Measurements from ENCODE around the gene NDUFB1. TPM values are rescaled to one million over a fixed set of nuclear protein-coding genes. Genes with fewer than 3 reads are reported as not detected.

The NDUFB1 gene
- total RNA-seq (2016; rRNA removed; fragmentation: Illumina TruSeq; extraction: Trizol) (281 and 308 TPM in 2 replicates), polyA plus RNA-seq (2011; rRNA removed) (161 and 181 TPM in 2 replicates), polyA minus RNA-seq (2011; rRNA and poly(A)+ RNA removed; ENCODE audit: low replicate concordance) (10.0 and 87.1 TPM in 2 replicates), Bru-seq, nascent RNA (percentile 82 among the genes with signal in this experiment), BruChase-seq, experiment 1, labeled RNA remaining after a 6-hour chase (percentile 64 among the genes with signal in this experiment), BruChase-seq, experiment 2, labeled RNA remaining after a 2-hour chase (percentile 61 among the genes with signal in this experiment)
- 148 and 180 TPM in 2 replicates for total RNA-seq (2016; cell fraction: cytosol; rRNA removed; fragmentation: Illumina TruSeq; extraction: Trizol; ENCODE audit: low read depth)
- 301 and 366 TPM in 2 replicates for total RNA-seq (2016; cell fraction: insoluble cytoplasmic fraction; rRNA removed; fragmentation: Illumina TruSeq; extraction: Trizol)
- total RNA-seq (2016; cell fraction: membrane; rRNA removed; fragmentation: Illumina TruSeq; extraction: Trizol) = 205 and 231 TPM in 2 replicates
- 97.1 and 99.3 TPM in 2 replicates for total RNA-seq (2016; cell fraction: nucleus; rRNA removed; fragmentation: Illumina TruSeq; extraction: Trizol)
- polyA plus RNA-seq (2011; cell fraction: cytosol; rRNA removed) = 81.2 and 134 TPM in 2 replicates
- polyA plus RNA-seq (2011; cell fraction: nucleus; rRNA removed) = 34.4 and 63.6 TPM in 2 replicates
- 200 and 215 TPM in 2 replicates for polyA plus RNA-seq (2012)
- polyA plus RNA-seq (2016; cell fraction: cytosol; fragmentation: Illumina TruSeq; extraction: Trizol; ENCODE audit: low read depth) = 129 and 163 TPM in 2 replicates
- 299 and 333 TPM in 2 replicates for polyA plus RNA-seq (2016; cell fraction: insoluble cytoplasmic fraction; fragmentation: Illumina TruSeq; extraction: Trizol; ENCODE audit: low read depth)
- polyA plus RNA-seq (2016; cell fraction: membrane; fragmentation: Illumina TruSeq; extraction: Trizol; ENCODE audit: low read depth) = 160 and 196 TPM in 2 replicates
- polyA plus RNA-seq (2016; cell fraction: nucleus; fragmentation: Illumina TruSeq; extraction: Trizol; ENCODE audit: insufficient read depth, low read depth) = 160 and 173 TPM in 2 replicates
- 6.1 and 9.8 TPM in 2 replicates for polyA minus RNA-seq (2011; cell fraction: cytosol; rRNA and poly(A)+ RNA removed)
- polyA minus RNA-seq (2011; cell fraction: nucleus; rRNA and poly(A)+ RNA removed) = 27.4 and 28.5 TPM in 2 replicates
- long read RNA-seq, experiment 1, transcript NDUFB1-201 (3 exons, 528 nt) = major isoform, 42 of 46 reads
- long read RNA-seq, experiment 1, partial matches to known transcripts = 0 of 46 reads
- long read RNA-seq, experiment 1, other reads (novel, unspliced or antisense) = 0 of 46 reads
- long read RNA-seq, experiment 2, transcript NDUFB1-201 (3 exons, 528 nt) = major isoform, 94 of 106 reads
- long read RNA-seq, experiment 2, transcript NDUFB1-203 (2 exons, 1,333 nt) = minor isoform, 10 of 106 reads
- long read RNA-seq, experiment 2, partial matches to known transcripts = 0 of 106 reads
- long read RNA-seq, experiment 2, other reads (novel, unspliced or antisense) = 2 of 106 reads

- Histone ChIP-seq H3K27me3 (ENCODE audit: control insufficient read depth in 1 of 2, insufficient read depth in 2 of 2, low read length in 2 of 2) (no peaks in the 10 kb centered on the region; a peak in 1 of 5 replicates), H3K4me1 (ENCODE audit: insufficient read depth, low read length) (peaks cover 37% of the 10 kb centered on the region), H2AFZ (ENCODE audit: low read length) (peak within 1 kb of the TSS; percentile 0), H3K4me3 (replicated peaks in 1 of 3; ENCODE audit: insufficient read depth in 1 of 3, low read depth in 2 of 3, low read length in 3 of 3) (peak within 1 kb of the TSS; percentile 89 to 97 (median 90)), H3K9me3 (ENCODE audit: low read length) (no peaks in the 10 kb centered on the region), H3K27ac (ENCODE audit: extremely low read length, insufficient read depth, low read length) (peak within 1 kb of the TSS; percentile 94), H4K20me1 (ENCODE audit: insufficient read depth, low read length) (no peaks in the 10 kb centered on the region), H3K4me2 (ENCODE audit: low read depth, low read length) (peak within 1 kb of the TSS; percentile 88), H3K9ac (ENCODE audit: insufficient read depth, low read depth, low read length) (peak within 1 kb of the TSS; percentile 100), H3K36me3 (replicated peaks in 1 of 2; ENCODE audit: control insufficient read depth in 1 of 2, insufficient read depth in 2 of 2, low read length in 2 of 2) (peaks cover 0 to 1% of the 10 kb centered on the region in 2 experiments; a peak in 3 of 5 replicates), H3K79me2 (ENCODE audit: insufficient read depth, low read length) (peaks cover 24% of the 10 kb centered on the region)
- in situ Hi-C loops (cut with HindIII; ENCODE audit: extremely low pct_ligation_motif_present, low pct_unique_long_range_greater_than_20kb) (no loop called here), intact Hi-C loops (cut with micrococcal nuclease; ENCODE audit: unreplicated experiment) (no loop called here)
- FAIRE-seq = no peak
- ChIA-PET POLR2A (interaction anchor here (0.9 to 3.9 kb wide), 8 partner anchors 9 to 82 kb away, joined by 3 to 93 read pairs (median 6); partner anchors contain the start of genes ATXN3 and TRIP11), CTCF (ENCODE audit: low intra/inter-chr PET ratio, low total read pairs) (no interaction called here)
- DNase-seq (ENCODE audit: low spot score) = peak; percentile 63
- peak; percentile 95 for ATAC-seq
- no TSS peak for BruUV-seq (replicated peaks)
- under 1% methylated on average over 30 of the region's 55 CpGs for WGBS (ENCODE audit: low lambda C conversion rate)
- TF ChIP-seq MNT (IDR thresholded peaks at IDR 0.05) (0 out of 2 replicates have a peak, but pooled peaks have one; percentile 2), KDM4B (CRISPR knock-in tag; IDR thresholded peaks at IDR 0.05) (peak; percentile 65), NFYC (CRISPR knock-in tag; IDR thresholded peaks at IDR 0.05) (no peak), ZNF343 (CRISPR knock-in tag; IDR thresholded peaks at IDR 0.05) (peak; percentile 70; the same call in 1 of the 2 replicates), NKX3-1 (CRISPR knock-in tag; IDR thresholded peaks at IDR 0.05) (no peak; the same call in 1 of the 2 replicates), JUN (CRISPR knock-in tag; IDR thresholded peaks at IDR 0.05) (no peak), ZGPAT (CRISPR knock-in tag; IDR thresholded peaks at IDR 0.05) (peak; percentile 74; the same call in 1 of the 2 replicates), SP5 (CRISPR knock-in tag; IDR thresholded peaks at IDR 0.05; ENCODE audit: borderline replicate concordance, low read depth) (no peak), HNF4G (IDR thresholded peaks at IDR 0.05; ENCODE audit: borderline replicate concordance, low read depth, low read length) (no peak), HNF4G (CRISPR knock-in tag; IDR thresholded peaks at IDR 0.05; ENCODE audit: borderline replicate concordance, low read depth) (no peak), ZNF446 (CRISPR knock-in tag; IDR thresholded peaks at IDR 0.05) (0 out of 2 replicates have a peak, but pooled peaks have one; percentile 37), CENPBD1 (CRISPR knock-in tag; IDR thresholded peaks at IDR 0.05; ENCODE audit: borderline replicate concordance, low read depth) (no peak)
Observed at GRCh38 chr14:92121670-92122350, at the start of gene NDUFB1, which contains the start of gene CPSF2. NDUFB1 (minus strand) TSS chr14:92121706; CDS start chr14:92117637, 4,069 bp downstream. CPSF2 (plus strand) TSS chr14:92121969; CDS start chr14:92130985, 9,016 bp downstream.

Data from HepG2 (cell line).